Osteocyte (in vitro differentiated cells): Measurements from ENCODE around the gene TXNDC2. TPM values are rescaled to one million over a fixed set of nuclear protein-coding genes. Genes with fewer than 3 reads are reported as not detected.
"Not testable (repeated sequence)": the region's sequence is repeated elsewhere in the genome, so short reads cannot be mapped to it uniquely, and the experiment has no call there.

Source experiments
- DNase-seq: peaks from one replicate; pipeline ENCODE4 v3.0.0; 2021; ENCODE audit warnings: mixed read lengths; ENCODE audit not compliant: unreplicated experiment; ENCODE audit errors: extremely low spot score
- H3K27ac Mint-ChIP-seq: one replicate; pipeline ENCODE4 v1.8.0; 2021; ENCODE audit warnings: mild to moderate bottlenecking, mixed read lengths; ENCODE audit not compliant: unreplicated experiment
- H3K27me3 Mint-ChIP-seq: one replicate; pipeline ENCODE4 v1.8.0; 2021; ENCODE audit warnings: mixed read lengths; ENCODE audit not compliant: unreplicated experiment
- H3K36me3 Mint-ChIP-seq: one replicate; pipeline ENCODE4 v1.8.0; 2021; ENCODE audit warnings: mixed read lengths; ENCODE audit not compliant: unreplicated experiment
- H3K4me1 Mint-ChIP-seq: one replicate; pipeline ENCODE4 v1.8.0; 2021; ENCODE audit warnings: mixed read lengths; ENCODE audit not compliant: unreplicated experiment
- H3K4me3 Mint-ChIP-seq: one replicate; pipeline ENCODE4 v1.8.0; 2021; ENCODE audit warnings: mild to moderate bottlenecking, moderate library complexity, mixed read lengths; ENCODE audit not compliant: unreplicated experiment
- H3K9me3 Mint-ChIP-seq: one replicate; pipeline ENCODE4 v1.8.0; 2021; ENCODE audit warnings: mixed read lengths; ENCODE audit not compliant: unreplicated experiment
- total RNA-seq: library from RNA; stranded (reverse); gene quantifications from 2 replicates; pipeline ENCODE4 v1.2.1, GENCODE V29; 2021
- TF ChIP-seq, protein P1 (sequence below): fragments of 200-600 bp; sonication (generic); IDR thresholded peaks from 2 replicates; pipeline ENCODE4 v1.5.0; 2021; ENCODE audit warnings: antibody characterized with exemption, mild to moderate bottlenecking, moderate library complexity

TXNDC2 gene
- total RNA-seq, 1 donor from 2014 or later = 0.11 TPM

DNA sequence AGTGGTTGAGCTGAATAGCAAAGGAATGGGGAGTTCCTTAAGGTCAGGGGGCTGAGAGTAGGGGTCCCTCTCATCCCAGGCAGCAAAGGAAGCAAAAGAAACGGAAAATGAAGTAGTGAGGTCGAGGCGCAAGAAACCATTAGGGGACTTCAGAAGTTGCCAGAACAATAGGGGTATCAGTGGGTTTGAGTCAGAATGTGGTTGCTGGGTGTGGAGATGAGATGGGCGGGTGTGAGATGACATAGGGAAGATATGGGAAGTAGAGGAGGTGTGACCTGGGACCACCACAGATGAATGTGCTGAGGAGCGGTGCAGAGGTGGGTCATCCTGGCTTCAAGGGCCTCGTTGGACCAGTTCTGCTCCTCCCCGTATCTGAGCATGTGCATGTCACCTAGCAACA, 14.9 kb downstream of the TXNDC2 start:
- TF ChIP-seq, protein P1, sequence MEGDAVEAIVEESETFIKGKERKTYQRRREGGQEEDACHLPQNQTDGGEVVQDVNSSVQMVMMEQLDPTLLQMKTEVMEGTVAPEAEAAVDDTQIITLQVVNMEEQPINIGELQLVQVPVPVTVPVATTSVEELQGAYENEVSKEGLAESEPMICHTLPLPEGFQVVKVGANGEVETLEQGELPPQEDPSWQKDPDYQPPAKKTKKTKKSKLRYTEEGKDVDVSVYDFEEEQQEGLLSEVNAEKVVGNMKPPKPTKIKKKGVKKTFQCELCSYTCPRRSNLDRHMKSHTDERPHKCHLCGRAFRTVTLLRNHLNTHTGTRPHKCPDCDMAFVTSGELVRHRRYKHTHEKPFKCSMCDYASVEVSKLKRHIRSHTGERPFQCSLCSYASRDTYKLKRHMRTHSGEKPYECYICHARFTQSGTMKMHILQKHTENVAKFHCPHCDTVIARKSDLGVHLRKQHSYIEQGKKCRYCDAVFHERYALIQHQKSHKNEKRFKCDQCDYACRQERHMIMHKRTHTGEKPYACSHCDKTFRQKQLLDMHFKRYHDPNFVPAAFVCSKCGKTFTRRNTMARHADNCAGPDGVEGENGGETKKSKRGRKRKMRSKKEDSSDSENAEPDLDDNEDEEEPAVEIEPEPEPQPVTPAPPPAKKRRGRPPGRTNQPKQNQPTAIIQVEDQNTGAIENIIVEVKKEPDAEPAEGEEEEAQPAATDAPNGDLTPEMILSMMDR = no peak
- DNase-seq = no peak
- no peaks in the 10 kb centered on the region for H3K36me3 Mint-ChIP-seq
- no peaks in the 10 kb centered on the region for H3K4me1 Mint-ChIP-seq
- no peak overlapping the region for H3K27ac Mint-ChIP-seq
- no peak overlapping the region for H3K4me3 Mint-ChIP-seq
- H3K9me3 Mint-ChIP-seq = no peaks in the 10 kb centered on the region
- no peaks in the 10 kb centered on the region for H3K27me3 Mint-ChIP-seq

DNA sequence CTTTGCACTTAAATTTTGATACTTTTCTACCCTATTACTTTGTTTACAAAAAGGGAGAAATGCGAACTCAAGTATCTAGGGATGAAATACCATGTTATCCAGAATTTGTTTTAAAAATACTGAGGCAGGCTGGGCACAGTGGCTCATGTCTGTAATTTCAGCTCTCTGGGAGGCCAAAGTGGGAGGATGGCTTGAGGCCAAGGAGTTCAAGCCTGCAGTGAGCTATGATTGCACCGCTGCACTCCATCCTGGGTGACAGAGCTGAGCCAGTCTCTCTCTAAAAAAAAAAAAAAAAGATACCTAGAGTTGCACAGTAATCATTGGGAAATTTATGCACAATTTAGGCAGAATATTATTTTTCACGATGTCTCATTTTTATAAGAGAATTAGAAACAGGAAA, 15.6 kb downstream of the TXNDC2 start:
- no peaks in the 10 kb centered on the region for H3K4me1 Mint-ChIP-seq
- H3K4me3 Mint-ChIP-seq = no peak overlapping the region
- H3K27ac Mint-ChIP-seq = no peak overlapping the region
- no peaks in the 10 kb centered on the region for H3K27me3 Mint-ChIP-seq
- DNase-seq = no peak
- TF ChIP-seq, protein P1 = no peak
- H3K36me3 Mint-ChIP-seq = no peaks in the 10 kb centered on the region
- H3K9me3 Mint-ChIP-seq = no peaks in the 10 kb centered on the region

DNA sequence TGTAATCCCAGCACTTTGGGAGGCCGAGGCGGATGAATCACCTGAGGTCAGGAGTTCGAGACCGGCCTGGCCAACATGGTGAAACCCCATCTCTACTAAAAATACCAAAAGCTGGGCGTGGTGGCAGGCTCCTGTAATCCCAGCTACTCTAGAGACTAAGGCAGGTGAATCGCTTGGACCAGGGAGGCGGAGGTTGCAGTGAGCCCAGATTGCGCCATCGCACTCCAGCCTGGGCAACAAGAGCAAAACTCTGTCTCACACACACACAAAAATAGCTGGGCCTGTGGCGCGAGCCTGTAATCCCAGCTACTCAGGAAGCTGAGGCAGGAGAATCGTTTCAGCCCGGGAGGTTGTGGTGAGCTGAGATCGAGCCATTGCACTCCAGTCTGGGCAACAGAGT, 16.5 kb downstream of the TXNDC2 start:
- H3K9me3 Mint-ChIP-seq, DNase-seq, H3K4me3 Mint-ChIP-seq, H3K4me1 Mint-ChIP-seq, H3K36me3 Mint-ChIP-seq, H3K27me3 Mint-ChIP-seq, H3K27ac Mint-ChIP-seq: not testable (repeated sequence)

DNA sequence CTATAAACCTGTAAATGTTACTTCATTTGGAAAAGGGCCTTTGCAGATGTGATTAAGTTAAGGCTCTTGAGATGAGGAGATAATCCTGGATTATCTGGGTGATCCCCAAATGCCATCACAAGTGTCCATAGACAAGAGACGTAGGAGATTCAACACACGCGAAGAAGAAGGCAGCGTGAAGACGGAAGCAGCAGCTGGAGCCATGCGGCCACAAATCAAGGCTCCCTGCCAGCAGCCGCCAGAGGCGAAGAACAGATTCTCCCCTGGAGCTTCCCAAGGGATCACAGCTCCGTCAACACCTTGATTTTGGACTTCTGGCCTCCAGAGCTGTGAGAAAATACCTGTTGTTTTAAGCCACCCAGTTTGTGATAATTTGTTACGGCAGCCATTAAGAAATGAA, 17.1 kb downstream of the TXNDC2 start:
- H3K27me3 Mint-ChIP-seq = no peaks in the 10 kb centered on the region
- no peak overlapping the region for H3K4me3 Mint-ChIP-seq
- TF ChIP-seq, protein P1 = no peak
- no peaks in the 10 kb centered on the region for H3K36me3 Mint-ChIP-seq
- no peaks in the 10 kb centered on the region for H3K9me3 Mint-ChIP-seq
- H3K4me1 Mint-ChIP-seq = no peaks in the 10 kb centered on the region
- no peak for DNase-seq
- no peak overlapping the region for H3K27ac Mint-ChIP-seq

DNA sequence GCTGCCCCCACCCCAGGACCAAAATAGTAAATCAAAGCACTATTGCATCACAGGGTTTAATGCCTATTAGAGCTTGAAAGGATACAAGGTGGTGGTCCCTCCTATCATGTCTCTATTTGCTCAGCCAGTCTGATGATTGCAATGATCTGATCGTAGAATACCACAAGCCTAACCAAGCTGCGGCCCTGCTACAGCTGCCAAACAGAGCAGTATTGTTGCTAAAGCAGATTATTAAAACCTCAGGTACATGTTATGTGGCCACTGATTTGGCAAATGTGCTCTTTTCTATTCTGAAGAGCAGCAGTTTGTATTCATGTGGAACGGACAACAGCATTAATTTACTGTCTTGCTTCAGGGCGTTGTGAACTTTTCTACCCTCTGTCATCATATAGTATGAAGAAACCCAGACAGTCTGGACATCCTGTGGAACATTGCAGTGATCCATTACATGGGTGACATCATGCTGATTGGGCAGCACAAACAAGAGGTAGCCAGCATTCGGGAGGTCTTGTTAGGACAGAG, 19.7 kb downstream of the TXNDC2 start:
- no peaks in the 10 kb centered on the region for H3K36me3 Mint-ChIP-seq
- peaks cover 6% of the 10 kb centered on the region for H3K27me3 Mint-ChIP-seq
- no peaks in the 10 kb centered on the region for H3K9me3 Mint-ChIP-seq
- TF ChIP-seq, protein P1 = no peak
- no peak overlapping the region for H3K4me3 Mint-ChIP-seq
- no peaks in the 10 kb centered on the region for H3K4me1 Mint-ChIP-seq
- no peak for DNase-seq
- H3K27ac Mint-ChIP-seq = no peak overlapping the region

DNA sequence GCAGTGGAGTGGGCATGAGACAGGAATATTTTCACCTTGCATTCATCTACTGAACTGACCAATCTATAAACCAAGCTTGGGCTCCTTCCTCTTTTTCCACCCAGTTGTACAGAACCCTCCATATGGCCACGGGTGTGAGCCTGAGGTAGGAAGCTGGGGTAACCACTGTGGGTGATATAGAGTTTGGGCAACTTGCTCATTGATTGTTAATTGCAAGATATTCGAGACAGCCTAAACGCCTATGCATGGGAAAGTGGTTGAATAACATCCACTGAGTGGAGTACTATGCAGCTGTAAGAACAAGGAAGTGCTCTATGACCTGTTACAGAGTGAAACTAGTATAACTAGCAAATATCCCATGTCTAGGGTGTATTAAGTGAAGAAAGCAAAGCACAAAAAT, 20.7 kb downstream of the TXNDC2 start:
- no peak for DNase-seq
- no peaks in the 10 kb centered on the region for H3K4me1 Mint-ChIP-seq
- no peaks in the 10 kb centered on the region for H3K9me3 Mint-ChIP-seq
- H3K4me3 Mint-ChIP-seq = no peak overlapping the region
- no peak overlapping the region for H3K27ac Mint-ChIP-seq
- H3K36me3 Mint-ChIP-seq = no peaks in the 10 kb centered on the region
- TF ChIP-seq, protein P1 = no peak
- H3K27me3 Mint-ChIP-seq = peaks cover 6% of the 10 kb centered on the region
